H1 (cell line): ENCODE measurements around the gene HBQ1. TPM values are rescaled to one million over a fixed set of nuclear protein-coding genes. Genes with fewer than 3 reads are reported as not detected.

ENCODE experiments used
- CTCF ChIA-PET: fragments of 300-600 bp; sonication (Branson Sonifier 250); formaldehyde crosslinking; loops from one replicate; lab custom pipeline; 2021; ENCODE audit not compliant: partially characterized antibody; lab: Charles Lee
- POLR2A ChIA-PET: fragments of 300-600 bp; sonication (Branson Sonifier 250); formaldehyde crosslinking; loops from one replicate; lab custom pipeline; 2021; ENCODE audit warnings: inconsistent platforms; ENCODE audit not compliant: partially characterized antibody; lab: Charles Lee
- DNase-seq, 2 experiments: peaks; one replicate each; pipeline versions ENCODE4 v3.0.0 to v3.0.0-alpha.2; 2010 to 2022; ENCODE audit warnings: low spot score in 2 of 2, low read depth in 1 of 2, mixed read lengths in 1 of 2
- FAIRE-seq: peaks from 2 replicates; lab custom pipeline; 2011; peaks lifted over from hg19 to GRCh38; lab: Jason Lieb, UNC
- H2AFZ ChIP-seq: 2 replicates; pipeline ENCODE4 v1.8.1; 2012; ENCODE audit warnings: low read length, inconsistent platforms
- H2AK5ac ChIP-seq: 2 replicates; pipeline ENCODE4 v1.6.1; 2013; ENCODE audit warnings: low read depth, low read length
- H2BK120ac ChIP-seq: replicated peaks from 2 replicates; pipeline ENCODE3; 2013; ENCODE audit warnings: low read depth, low read length, inconsistent platforms
- H2BK12ac ChIP-seq: 2 replicates; pipeline ENCODE4 v1.6.1; 2013; ENCODE audit warnings: low read depth, low read length
- H2BK15ac ChIP-seq: 2 replicates; pipeline ENCODE4 v1.6.1; 2013; ENCODE audit warnings: low read length
- H2BK20ac ChIP-seq: 2 replicates; pipeline ENCODE4 v1.6.1; 2013; ENCODE audit warnings: low read length
- H2BK5ac ChIP-seq: 2 replicates; pipeline ENCODE4 v1.6.1; 2013; ENCODE audit warnings: low read depth, low read length
- H3K14ac ChIP-seq: 2 replicates; pipeline ENCODE4 v1.6.1; 2013; ENCODE audit warnings: inconsistent platforms; ENCODE audit not compliant: insufficient read length
- H3K18ac ChIP-seq: 2 replicates; pipeline ENCODE4 v1.6.1; 2013; ENCODE audit warnings: low read length; ENCODE audit errors: extremely low read depth
- H3K23ac ChIP-seq: 2 replicates; pipeline ENCODE4 v1.6.1; 2013; ENCODE audit warnings: inconsistent platforms; ENCODE audit not compliant: insufficient read length
- H3K23me2 ChIP-seq: 2 replicates; pipeline ENCODE4 v1.6.1; 2013; ENCODE audit warnings: low read depth, low read length
- H3K27ac ChIP-seq: 2 replicates; pipeline ENCODE4 v1.6.1; 2011; ENCODE audit warnings: low read depth, low read length, inconsistent platforms
- H3K27me3 ChIP-seq, 4 experiments: replicated peaks in 1 of 4; 1 replicate in 1 of 4; 2 replicates in 3 of 4; pipeline versions ENCODE4 v1.6.1 to v1.8.1; 2011 to 2013; ENCODE audit warnings: low read length in 3 of 4, mild to moderate bottlenecking in 3 of 4, inconsistent platforms in 2 of 4, mixed read lengths in 2 of 4, moderate library complexity in 1 of 4; ENCODE audit not compliant: control insufficient read depth in 3 of 4, insufficient read depth in 3 of 4; ENCODE audit errors: extremely low read depth in 1 of 4
- H3K36me3 ChIP-seq, 4 experiments: 2 replicates each; pipeline versions ENCODE4 v1.6.1 to v1.8.1; 2011 to 2013; ENCODE audit warnings: mild to moderate bottlenecking in 4 of 4, low read length in 3 of 4, moderate library complexity in 2 of 4, control low read depth in 1 of 4, inconsistent platforms in 1 of 4; ENCODE audit not compliant: insufficient read depth in 4 of 4, control insufficient read depth in 2 of 4
- H3K4ac ChIP-seq: replicated peaks from 2 replicates; pipeline ENCODE3; 2013; ENCODE audit warnings: low read length, low read depth, mixed read lengths, inconsistent platforms; ENCODE audit not compliant: insufficient read length
- H3K4me1 ChIP-seq, 4 experiments: replicated peaks in 1 of 4; 1 replicate in 1 of 4; 2 replicates in 3 of 4; pipeline versions ENCODE4 v1.6.1 to v1.8.1; 2011 to 2013; ENCODE audit warnings: low read length in 3 of 4, inconsistent platforms in 2 of 4, mixed read lengths in 1 of 4; ENCODE audit not compliant: insufficient read depth in 4 of 4, control insufficient read depth in 3 of 4
- H3K4me2 ChIP-seq, 2 experiments: 2 replicates each; pipeline versions ENCODE4 v1.6.1 to v1.8.1; 2011 to 2013; ENCODE audit warnings: low read depth in 2 of 2, low read length in 2 of 2, control low read depth in 1 of 2, inconsistent platforms in 1 of 2, mild to moderate bottlenecking in 1 of 2; ENCODE audit not compliant: insufficient read depth in 1 of 2
- H3K4me3 ChIP-seq, 4 experiments: fragments of 200-600, 300-600 bp in 1 of 4; sonication (generic), shearing (Covaris generic), sonication (Bioruptor Twin) in 1 of 4; 2 replicates each; pipeline versions ENCODE4 v1.5.1 to v1.8.1; 2011 to 2016; ENCODE audit warnings: low read length in 4 of 4, low read depth in 3 of 4, control low read depth in 2 of 4, inconsistent platforms in 2 of 4, mild to moderate bottlenecking in 2 of 4, mixed read lengths in 1 of 4, moderate library complexity in 1 of 4; ENCODE audit not compliant: insufficient read depth in 2 of 4; ENCODE audit errors: extremely low read depth in 1 of 4
- H3K56ac ChIP-seq: replicated peaks from 2 replicates; pipeline ENCODE3; 2013; ENCODE audit warnings: low read depth, mild to moderate bottlenecking, mixed read lengths, low read length, inconsistent platforms; ENCODE audit not compliant: insufficient read length
- H3K79me1 ChIP-seq: 2 replicates; pipeline ENCODE4 v1.6.1; 2013; ENCODE audit warnings: low read depth, low read length, control low read depth
- H3K79me2 ChIP-seq, 2 experiments: 2 replicates each; pipeline versions ENCODE4 v1.6.1 to v1.8.1; 2012 to 2013; ENCODE audit warnings: low read length in 2 of 2, mild to moderate bottlenecking in 2 of 2, inconsistent platforms in 1 of 2; ENCODE audit not compliant: insufficient read depth in 2 of 2, control insufficient read depth in 1 of 2
- H3K9ac ChIP-seq, 4 experiments: replicated peaks in 1 of 4; 1 replicate in 1 of 4; 2 replicates in 3 of 4; pipeline versions ENCODE4 v1.6.1 to v1.8.1; 2011 to 2013; ENCODE audit warnings: low read depth in 3 of 4, low read length in 3 of 4, control low read depth in 2 of 4, mild to moderate bottlenecking in 2 of 4, moderate library complexity in 2 of 4, inconsistent platforms in 1 of 4; ENCODE audit errors: extremely low read depth in 1 of 4
- H3K9me3 ChIP-seq, 2 experiments: 2 replicates each; pipeline versions ENCODE4 v1.6.1 to v1.8.1; 2012 to 2013; ENCODE audit warnings: mild to moderate bottlenecking in 2 of 2, moderate library complexity in 2 of 2, control low read depth in 1 of 2, inconsistent platforms in 1 of 2, low read depth in 1 of 2, low read length in 1 of 2, mixed read lengths in 1 of 2; ENCODE audit not compliant: insufficient read depth in 2 of 2
- H4K20me1 ChIP-seq, 2 experiments: replicated peaks in 1 of 2; 2 replicates each; pipeline versions ENCODE3 to v1.8.1; 2011 to 2013; ENCODE audit warnings: inconsistent platforms in 2 of 2, low read length in 2 of 2, mild to moderate bottlenecking in 1 of 2; ENCODE audit not compliant: insufficient read depth in 2 of 2, control insufficient read depth in 1 of 2
- H4K5ac ChIP-seq: 2 replicates; pipeline ENCODE4 v1.6.1; 2013; ENCODE audit warnings: low read length, low read depth, mixed read lengths, inconsistent platforms; ENCODE audit not compliant: insufficient read length
- H4K8ac ChIP-seq: 2 replicates; pipeline ENCODE4 v1.8.0; 2013; ENCODE audit warnings: mild to moderate bottlenecking, moderate library complexity, low read length, inconsistent platforms; ENCODE audit not compliant: insufficient read depth; ENCODE audit errors: extremely low read depth
- H4K91ac ChIP-seq: replicated peaks from 2 replicates; pipeline ENCODE3; 2013; ENCODE audit warnings: low read length, mixed read lengths, inconsistent platforms; ENCODE audit not compliant: insufficient read length
- BCL11A ChIP-seq, 2 experiments: IDR thresholded peaks; one replicate each; pipeline ENCODE4 v1.6.1; 2011; ENCODE audit warnings: low read depth in 2 of 2, low read length in 2 of 2, mild to moderate bottlenecking in 2 of 2
- CHD1 ChIP-seq: IDR thresholded peaks from 2 replicates; pipeline ENCODE4 v1.6.1; 2012; ENCODE audit warnings: low read depth, low read length, improper control_type of control experiment
- KDM1A ChIP-seq: fragments of 200-600, 300-600 bp; sonication (generic); IDR thresholded peaks from 2 replicates; pipeline ENCODE4 v1.7.1; 2016; ENCODE audit warnings: mild to moderate bottlenecking, low read length, borderline replicate concordance
- RAD21 ChIP-seq, 2 experiments: IDR thresholded peaks in 1 of 2; conservative IDR thresholded peaks in 1 of 2; 2 replicates each; pipeline ENCODE4 v1.6.1; 2011; ENCODE audit warnings: low read depth in 2 of 2, low read length in 2 of 2, improper control_type of control experiment in 1 of 2, inconsistent platforms in 1 of 2, mild to moderate bottlenecking in 1 of 2, moderate library complexity in 1 of 2
- SP2 ChIP-seq: IDR thresholded peaks from 2 replicates; pipeline ENCODE4 v1.6.1; 2012; ENCODE audit warnings: mild to moderate bottlenecking, low read length, inconsistent platforms
- WGBS, 2 experiments: shearing (Covaris generic) in 1 of 2; methylation state at CpG; one replicate each; pipeline versions ENCODE4 v1.1.6 to v1.1.7; 2013 to 2015; ENCODE audit warnings: low lambda C conversion rate in 2 of 2, mixed read lengths in 2 of 2, inconsistent platforms in 1 of 2, low coverage in 1 of 2, missing lambda C conversion rate in 1 of 2; ENCODE audit not compliant: insufficient replicate concordance in 2 of 2, insufficient coverage in 1 of 2, insufficient read length in 1 of 2; ENCODE audit errors: extremely low coverage in 1 of 2, missing lambda C conversion rate in 1 of 2; 5-methylcytosine and 5-hydroxymethylcytosine counted together
- polyA plus RNA-seq, 7 experiments: library from polyadenylated mRNA; depleted of rRNA in 3 of 7; stranded (reverse) in 5 of 7; unstranded in 2 of 7; fragments of >200 nt in 5 of 7; fragments of 200-250 nt in 2 of 7; gene quantifications; 1 replicate in 5 of 7; 2 replicates in 1 of 7; 4 replicates in 1 of 7; pipeline versions ENCODE4 v1.2.1 to v1.2.3, GENCODE V29; 2011 to 2013; ENCODE audit warnings: missing spikeins in 2 of 7, mixed read lengths in 2 of 7
- total RNA-seq: library from RNA; stranded (reverse); fragmentation: NEBNext Ultra II Directional; extraction: Animal tissue kit (Norgen Biotek cat#: 25700); gene quantifications from 2 replicates; pipeline ENCODE4 v1.2.1, GENCODE V29; 2021
- TF ChIP-seq, protein P1 (sequence below), 3 experiments: IDR thresholded peaks; 1 replicate in 2 of 3; 2 replicates in 1 of 3; pipeline versions ENCODE4 v1.5.1 to v1.6.1; 2011; ENCODE audit warnings: low read length in 3 of 3, mild to moderate bottlenecking in 3 of 3, inconsistent platforms in 2 of 3, low read depth in 1 of 3, moderate library complexity in 1 of 3; ENCODE audit not compliant: insufficient read depth in 1 of 3; ENCODE audit errors: control extremely low read depth in 1 of 3

HBQ1 gene
- total and polyA plus RNA-seq, 2 of the 8 experiments (the other 6 are each of a cell fraction or from before 2014, with no cell fraction given), result 2.9 to 17.1 TPM

DNA sequence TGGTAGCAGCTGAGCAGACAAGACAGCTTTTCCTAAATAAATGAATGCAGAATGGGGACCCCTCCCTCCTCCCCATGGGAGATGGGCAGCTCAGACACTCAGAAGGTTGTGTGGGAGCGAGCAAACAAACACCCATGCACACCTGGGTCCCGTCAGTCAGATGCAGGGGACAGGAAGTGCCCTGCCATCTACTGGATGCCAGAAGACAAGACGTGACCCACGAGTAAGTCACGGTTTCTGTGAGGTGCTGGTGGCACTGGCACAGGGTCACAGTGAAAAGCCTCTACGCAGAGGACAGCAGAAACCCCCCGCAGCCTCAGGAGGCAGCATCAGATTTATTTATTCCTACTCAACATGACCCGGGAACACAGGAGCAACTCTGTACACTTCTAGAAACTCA lies 8.4 kb downstream of the HBQ1 start:
- H2BK120ac ChIP-seq, result no peak overlapping the region
- H4K8ac ChIP-seq, result no peak overlapping the region
- 95% methylated on average over 8 of the region's 8 CpGs; no CpG with 5 or more reads in 1 of the 2 experiments for WGBS, 2 experiments
- H3K79me1 ChIP-seq, result no peaks in the 10 kb centered on the region; the same call in 1 of the 2 replicates
- no peak overlapping the region for H2BK20ac ChIP-seq
- no peak overlapping the region for H2BK5ac ChIP-seq
- no peak for DNase-seq
- no peak overlapping the region for H3K56ac ChIP-seq
- H4K5ac ChIP-seq, result no peak overlapping the region
- H4K20me1 ChIP-seq, result peaks cover 4 to 16% of the 10 kb centered on the region in 2 experiments
- no peak overlapping the region for H4K91ac ChIP-seq
- H3K14ac ChIP-seq, result no peak overlapping the region
- no peak overlapping the region for H3K18ac ChIP-seq
- no peaks in the 10 kb centered on the region for H3K4me1 ChIP-seq
- ChIA-PET POLR2A (interaction anchor here (0.8 to 34.3 kb wide), 4 partner anchors 10 to 37 kb away, joined by 3 to 348 read pairs (median 4); partner anchors contain the start of gene LUC7L), CTCF (interaction anchor here (0.8 to 2.8 kb wide), 9 partner anchors 9 to 299 kb away, joined by 3 to 10 read pairs (median 3); no protein-coding TSS in a partner anchor)
- no peak overlapping the region for H2AFZ ChIP-seq
- no peak overlapping the region for H3K4ac ChIP-seq
- no peak overlapping the region for H3K4me2 ChIP-seq
- H3K27ac ChIP-seq, result no peak overlapping the region
- no peak for FAIRE-seq
- no peaks in the 10 kb centered on the region for H3K79me2 ChIP-seq
- no peaks in the 10 kb centered on the region for H3K23me2 ChIP-seq
- no peak overlapping the region for H2AK5ac ChIP-seq
- no peak overlapping the region for H3K4me3 ChIP-seq
- peaks cover 0 to 3% of the 10 kb centered on the region in 2 experiments; a peak in 1 of 4 replicates for H3K9me3 ChIP-seq
- peaks cover 31 to 65% (median 54%) of the 10 kb centered on the region in 4 experiments; a peak in 7 of 8 replicates for H3K36me3 ChIP-seq
- no peak; a peak in 1 of 4 replicates for TF ChIP-seq RAD21 (IDR thresholded peaks at IDR 0.05 in 1 of 2, conservative IDR thresholded peaks at IDR 0.05 in 1 of 2; ENCODE audit: low read depth in 2 of 2, low read length in 2 of 2)
- TF ChIP-seq, protein P1, sequence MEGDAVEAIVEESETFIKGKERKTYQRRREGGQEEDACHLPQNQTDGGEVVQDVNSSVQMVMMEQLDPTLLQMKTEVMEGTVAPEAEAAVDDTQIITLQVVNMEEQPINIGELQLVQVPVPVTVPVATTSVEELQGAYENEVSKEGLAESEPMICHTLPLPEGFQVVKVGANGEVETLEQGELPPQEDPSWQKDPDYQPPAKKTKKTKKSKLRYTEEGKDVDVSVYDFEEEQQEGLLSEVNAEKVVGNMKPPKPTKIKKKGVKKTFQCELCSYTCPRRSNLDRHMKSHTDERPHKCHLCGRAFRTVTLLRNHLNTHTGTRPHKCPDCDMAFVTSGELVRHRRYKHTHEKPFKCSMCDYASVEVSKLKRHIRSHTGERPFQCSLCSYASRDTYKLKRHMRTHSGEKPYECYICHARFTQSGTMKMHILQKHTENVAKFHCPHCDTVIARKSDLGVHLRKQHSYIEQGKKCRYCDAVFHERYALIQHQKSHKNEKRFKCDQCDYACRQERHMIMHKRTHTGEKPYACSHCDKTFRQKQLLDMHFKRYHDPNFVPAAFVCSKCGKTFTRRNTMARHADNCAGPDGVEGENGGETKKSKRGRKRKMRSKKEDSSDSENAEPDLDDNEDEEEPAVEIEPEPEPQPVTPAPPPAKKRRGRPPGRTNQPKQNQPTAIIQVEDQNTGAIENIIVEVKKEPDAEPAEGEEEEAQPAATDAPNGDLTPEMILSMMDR (IDR thresholded peaks at IDR 0.05; ENCODE audit: control extremely low read depth in 1 of 3, insufficient read depth in 1 of 3, low read depth in 1 of 3, low read length in 3 of 3), result peak; percentile 21 to 59 (median 58); a peak in 3 of 4 replicates
- no peak for TF ChIP-seq SP2
- no peak for TF ChIP-seq BCL11A (IDR thresholded peaks at IDR 0.05; ENCODE audit: low read depth in 2 of 2, low read length in 2 of 2)
- TF ChIP-seq CHD1, result no peak
- TF ChIP-seq KDM1A, result no peak
- TF ChIP-seq, all 59 proteins: peak for 1
- Histone ChIP-seq H3K9ac (no peak overlapping the region), H2BK15ac (no peak overlapping the region), H2BK12ac (no peak overlapping the region), H3K27me3 (no peaks in the 10 kb centered on the region), H3K23ac (no peak overlapping the region)
